CD4-positive, CD25-positive, alpha-beta regulatory T cell (primary cell): ENCODE results near the gene HNRNPA3. TPM values are rescaled to one million over a fixed set of nuclear protein-coding genes. Genes with fewer than 3 reads are reported as not detected.

ENCODE experiments used
- ATAC-seq, 2 donors: fragments of 150-1000 bp; cut with Tn5 transposase; one replicate each; pipeline ENCODE4 v1.10.0; 2021; ENCODE audit warnings: low read depth in 2 of 2, moderate number of reproducible peaks in 2 of 2, moderate library complexity in 1 of 2
- DNase-seq, 3 donors: peaks; one replicate each; pipeline versions ENCODE4 v3.0.0 to v3.0.0-alpha.2; 2012 to 2022; ENCODE audit warnings: mixed read lengths in 1 of 3
- H3K27ac ChIP-seq: one replicate; pipeline ENCODE4 v1.7.0; 2013; ENCODE audit warnings: mild to moderate bottlenecking, low read length; ENCODE audit not compliant: insufficient read depth, poor library complexity, severe bottlenecking
- H3K27me3 ChIP-seq: one replicate; pipeline ENCODE4 v1.7.0; 2013; ENCODE audit warnings: low read length; ENCODE audit not compliant: control insufficient read depth, insufficient read depth
- H3K36me3 ChIP-seq: one replicate; pipeline ENCODE4 v1.7.0; 2013; ENCODE audit warnings: mild to moderate bottlenecking, low read length, moderate library complexity; ENCODE audit not compliant: control insufficient read depth, insufficient read depth
- H3K4me1 ChIP-seq: 2 replicates; pipeline ENCODE4 v1.7.0; 2013; ENCODE audit warnings: mild to moderate bottlenecking, low read length; ENCODE audit not compliant: insufficient read depth, control insufficient read depth, poor library complexity, severe bottlenecking
- H3K4me3 ChIP-seq: one replicate; pipeline ENCODE4 v1.7.0; 2013; ENCODE audit warnings: low read depth, mild to moderate bottlenecking, low read length, moderate library complexity
- H3K9me3 ChIP-seq, 2 experiments: 1 replicate in 1 of 2; 2 replicates in 1 of 2; pipeline ENCODE4 v1.7.0; 2013; ENCODE audit warnings: low read length in 2 of 2, mild to moderate bottlenecking in 1 of 2, moderate library complexity in 1 of 2; ENCODE audit not compliant: control insufficient read depth in 2 of 2
- H3K27ac Mint-ChIP-seq, 3 donors: one replicate each; pipeline ENCODE4 v1.8.0; 2020 to 2022; ENCODE audit warnings: mild to moderate bottlenecking in 3 of 3, mixed read lengths in 3 of 3, moderate library complexity in 2 of 3
- H3K27me3 Mint-ChIP-seq: one replicate; pipeline ENCODE4 v1.8.0; 2022; ENCODE audit warnings: mild to moderate bottlenecking, mixed read lengths
- H3K36me3 Mint-ChIP-seq: one replicate; pipeline ENCODE4 v1.8.0; 2020; ENCODE audit warnings: mixed read lengths
- H3K4me1 Mint-ChIP-seq, 4 donors: one replicate each; pipeline ENCODE4 v1.8.0; 2020 to 2022; ENCODE audit warnings: mixed read lengths in 4 of 4, mild to moderate bottlenecking in 1 of 4
- H3K4me3 Mint-ChIP-seq, 4 donors: one replicate each; pipeline ENCODE4 v1.8.0; 2020 to 2022; ENCODE audit warnings: mild to moderate bottlenecking in 4 of 4, mixed read lengths in 4 of 4, moderate library complexity in 3 of 4
- H3K9me3 Mint-ChIP-seq, 7 donors: one replicate each; pipeline ENCODE4 v1.8.0; 2020 to 2022; ENCODE audit warnings: mixed read lengths in 7 of 7, mild to moderate bottlenecking in 3 of 7, moderate library complexity in 2 of 7
- polyA plus RNA-seq, 4 donors: library from polyadenylated mRNA; unstranded; fragments of 300-500 nt; fragmentation: Illumina TruSeq; gene quantifications; one replicate each; pipeline ENCODE4 v1.2.3, GENCODE V29; 2021
- total RNA-seq: library from RNA; stranded (reverse); gene quantifications from one replicate; pipeline ENCODE4 v1.2.3, GENCODE V29; 2022

The HNRNPA3 gene
- total and polyA plus RNA-seq, 5 donors from 2014 or later = 38.8 to 231 (median 58.1) TPM

DNA sequence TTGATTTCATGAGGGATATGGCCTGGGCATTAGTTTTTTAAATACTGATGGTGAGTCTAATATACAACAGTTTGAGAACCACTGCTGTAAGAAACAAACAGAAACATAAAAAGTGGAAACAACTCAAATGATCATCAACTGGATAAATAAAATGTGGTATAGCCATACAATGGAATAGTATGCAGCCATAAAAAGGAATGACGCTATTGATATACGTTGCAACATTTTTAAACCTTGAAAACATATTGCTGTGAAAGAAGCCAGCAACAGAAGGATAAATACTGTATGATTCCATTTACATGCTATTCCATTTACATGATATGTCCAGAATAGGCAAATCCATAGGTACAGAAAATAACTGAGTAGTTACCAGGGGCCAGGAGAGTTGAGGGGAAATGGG is 45.5 kb downstream of the HNRNPA3 start:
- peak overlapping the region in 2 of 3 donors; percentile 17 to 46 for H3K27ac Mint-ChIP-seq
- no peaks in the 10 kb centered on the region for H3K27me3 ChIP-seq
- peak overlapping the region; percentile 53 to 64 (median 59) for H3K4me3 Mint-ChIP-seq
- peaks cover 15% of the 10 kb centered on the region for H3K36me3 ChIP-seq
- no peaks in the 10 kb centered on the region for H3K27me3 Mint-ChIP-seq
- H3K27ac ChIP-seq = no peak overlapping the region
- DNase-seq (no peak), ATAC-seq (no peak)
- peaks cover 51 to 90% (median 77%) of the 10 kb centered on the region in 4 donors for H3K4me1 Mint-ChIP-seq
- peak overlapping the region; percentile 68 for H3K4me3 ChIP-seq
- H3K36me3 Mint-ChIP-seq = peaks cover 23% of the 10 kb centered on the region
- no peaks in the 10 kb centered on the region for H3K9me3 Mint-ChIP-seq
- no peaks in the 10 kb centered on the region for H3K9me3 ChIP-seq
- peaks cover 83% of the 10 kb centered on the region for H3K4me1 ChIP-seq

- peaks cover 69% of the 10 kb centered on the region for H3K4me1 ChIP-seq
- H3K4me1 Mint-ChIP-seq = peaks cover 39 to 69% (median 58%) of the 10 kb centered on the region in 4 donors
- no peaks in the 10 kb centered on the region for H3K27me3 ChIP-seq
- H3K4me3 Mint-ChIP-seq = peak overlapping the region; percentile 91 to 96 (median 92)
- DNase-seq (no peak), ATAC-seq (no peak)
- peak overlapping the region; percentile 83 for H3K4me3 ChIP-seq
- H3K36me3 ChIP-seq = peaks cover 4% of the 10 kb centered on the region
- no peak overlapping the region for H3K27ac ChIP-seq
- H3K9me3 ChIP-seq = no peaks in the 10 kb centered on the region
- H3K27ac Mint-ChIP-seq = peak overlapping the region; percentile 48 to 80 (median 62)
- no peaks in the 10 kb centered on the region for H3K9me3 Mint-ChIP-seq
- H3K36me3 Mint-ChIP-seq = peaks cover 23% of the 10 kb centered on the region
- no peaks in the 10 kb centered on the region for H3K27me3 Mint-ChIP-seq
Observed at GRCh38 chr2:177260379-177260778, 47.8 kb downstream of the HNRNPA3 start.

DNA sequence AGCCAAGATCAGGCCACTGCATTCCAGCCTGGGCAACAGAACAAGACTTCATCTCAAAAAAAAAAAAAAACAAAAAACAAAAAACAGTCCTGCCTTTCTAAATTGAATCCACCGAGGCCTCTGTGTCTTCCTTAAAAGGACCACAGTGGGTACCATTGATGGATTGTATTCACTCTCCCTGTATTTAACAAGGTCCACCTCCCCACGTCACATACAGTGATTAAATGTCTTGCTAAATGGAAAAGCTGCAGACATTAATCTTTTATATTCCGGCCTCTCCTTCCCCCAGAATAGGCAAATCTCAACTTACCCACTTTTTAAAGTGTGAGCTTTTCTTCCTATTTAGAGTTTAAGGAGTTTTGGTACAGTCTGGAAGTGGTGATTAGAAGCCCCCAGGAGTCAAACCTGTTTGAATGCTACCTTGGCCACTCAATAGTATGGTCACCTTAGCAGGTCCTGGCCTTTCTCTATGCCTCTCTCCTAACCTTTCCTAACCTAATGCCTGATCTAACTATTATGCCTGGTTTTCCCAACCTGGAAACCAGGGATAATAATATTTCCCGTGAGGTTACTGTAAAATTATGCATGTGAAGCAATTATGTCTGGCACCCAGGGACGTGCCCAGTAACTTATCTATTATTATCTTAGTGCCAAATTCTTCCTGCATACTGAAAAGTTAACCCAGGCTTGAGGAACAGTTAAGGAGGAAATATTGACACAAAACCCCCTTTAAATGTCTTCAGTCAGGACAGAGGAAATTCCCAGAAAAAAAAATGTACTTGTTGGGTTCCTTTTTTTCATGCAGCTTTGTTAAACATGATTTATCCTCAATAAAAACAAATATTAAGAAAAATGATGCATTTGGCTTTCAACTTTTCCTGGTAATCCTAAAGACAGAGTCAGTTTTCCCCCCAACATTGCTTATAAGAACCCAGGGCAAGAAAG is 48.8 kb downstream of the HNRNPA3 start:
- H3K36me3 Mint-ChIP-seq = peaks cover 23% of the 10 kb centered on the region
- H3K9me3 ChIP-seq = no peaks in the 10 kb centered on the region
- peaks cover 44 to 70% (median 58%) of the 10 kb centered on the region in 4 donors for H3K4me1 Mint-ChIP-seq
- H3K4me3 Mint-ChIP-seq = peak overlapping the region; percentile 91 to 96 (median 93)
- H3K27ac ChIP-seq = peak overlapping the region; percentile 99
- H3K9me3 Mint-ChIP-seq = no peaks in the 10 kb centered on the region
- ATAC-seq (no peak), DNase-seq (no peak)
- peaks cover 69% of the 10 kb centered on the region for H3K4me1 ChIP-seq
- H3K27ac Mint-ChIP-seq = peak overlapping the region; percentile 90 to 97 (median 94)
- peaks cover 4% of the 10 kb centered on the region for H3K36me3 ChIP-seq
- peak overlapping the region; percentile 99 for H3K4me3 ChIP-seq
- no peaks in the 10 kb centered on the region for H3K27me3 ChIP-seq
- no peaks in the 10 kb centered on the region for H3K27me3 Mint-ChIP-seq

GRCh38 chr2:177262092-177262491 is 49.5 kb downstream of the HNRNPA3 start:
- Mint-ChIP-seq H3K36me3 (peaks cover 23% of the 10 kb centered on the region), H3K27ac (peak overlapping the region; percentile 90 to 97 (median 94)), H3K27me3 (no peaks in the 10 kb centered on the region), H3K4me1 (peaks cover 44 to 69% (median 57%) of the 10 kb centered on the region in 4 donors), H3K4me3 (peak overlapping the region; percentile 91 to 96 (median 93)), H3K9me3 (no peaks in the 10 kb centered on the region)
- no peaks in the 10 kb centered on the region for H3K9me3 ChIP-seq
- peak overlapping the region; percentile 99 for H3K4me3 ChIP-seq
- no peaks in the 10 kb centered on the region for H3K27me3 ChIP-seq
- ATAC-seq (no peak), DNase-seq (peak in 1 of 3 donors; percentile 28)
- peaks cover 4% of the 10 kb centered on the region for H3K36me3 ChIP-seq
- H3K4me1 ChIP-seq = peaks cover 64% of the 10 kb centered on the region
- H3K27ac ChIP-seq = peak overlapping the region; percentile 99

GRCh38 chr2:177262958-177263450 is 50.4 kb downstream of the HNRNPA3 start:
- ATAC-seq (no peak), DNase-seq (no peak)
- H3K4me1 ChIP-seq = peaks cover 58% of the 10 kb centered on the region
- no peaks in the 10 kb centered on the region for H3K27me3 ChIP-seq
- Mint-ChIP-seq H3K9me3 (no peaks in the 10 kb centered on the region), H3K36me3 (peaks cover 16% of the 10 kb centered on the region), H3K27me3 (no peaks in the 10 kb centered on the region), H3K4me1 (peaks cover 43 to 67% (median 54%) of the 10 kb centered on the region in 4 donors), H3K27ac (peak overlapping the region; percentile 94 to 97 (median 96)), H3K4me3 (peak overlapping the region; percentile 91 to 96 (median 93))
- H3K4me3 ChIP-seq = peak overlapping the region; percentile 99
- H3K9me3 ChIP-seq = no peaks in the 10 kb centered on the region
- peaks cover 4% of the 10 kb centered on the region for H3K36me3 ChIP-seq
- H3K27ac ChIP-seq = peak overlapping the region; percentile 99

GRCh38 chr2:177263451-177264208 is 51.0 kb downstream of the HNRNPA3 start:
- Mint-ChIP-seq H3K36me3 (peaks cover 10% of the 10 kb centered on the region), H3K27me3 (no peaks in the 10 kb centered on the region)
- peak; percentile 68 to 71 for ATAC-seq

DNA sequence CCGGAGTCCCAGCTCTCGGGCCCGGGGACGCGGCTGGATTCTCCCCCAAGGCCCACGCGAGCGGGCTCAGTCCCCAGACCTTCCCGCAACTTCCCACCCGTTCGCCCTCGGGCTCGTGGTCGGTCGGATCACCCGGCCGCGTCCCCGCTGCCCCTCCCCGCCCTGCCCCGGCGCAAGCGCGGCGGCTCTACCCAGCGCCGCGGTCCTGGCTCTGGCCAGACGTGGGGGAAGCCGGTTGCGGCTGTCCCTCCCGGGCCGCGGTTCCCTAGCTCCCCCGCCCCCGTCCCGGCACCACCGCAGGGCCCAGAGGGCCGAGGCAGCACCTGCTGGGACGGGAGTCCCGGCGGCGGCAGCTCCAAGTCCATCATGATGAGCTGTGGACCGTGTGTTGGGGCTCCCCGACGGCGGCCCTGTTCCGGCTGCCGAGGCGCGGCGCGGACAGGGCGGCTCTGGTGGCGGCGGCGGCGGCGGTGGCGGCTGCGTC is 51.7 kb downstream of the HNRNPA3 start:
- Histone ChIP-seq H3K4me1 (peaks cover 50% of the 10 kb centered on the region), H3K27ac (peak overlapping the region; percentile 99), H3K27me3 (no peaks in the 10 kb centered on the region), H3K36me3 (no peaks in the 10 kb centered on the region), H3K4me3 (no peak overlapping the region), H3K9me3 (no peaks in the 10 kb centered on the region)
- Mint-ChIP-seq H3K27me3 (no peaks in the 10 kb centered on the region), H3K4me1 (peaks cover 33 to 65% (median 48%) of the 10 kb centered on the region in 4 donors), H3K9me3 (no peaks in the 10 kb centered on the region), H3K4me3 (peak overlapping the region; percentile 92 to 99 (median 96)), H3K36me3 (peaks cover 6% of the 10 kb centered on the region), H3K27ac (peak overlapping the region in 1 of 3 donors; percentile 99)
- ATAC-seq (no peak), DNase-seq (no peak)

More at GRCh38 chr2:177263451-177264208, 51.0 kb downstream of the HNRNPA3 start:
- peak; percentile 92 to 96 (median 95) for DNase-seq
- Histone ChIP-seq H3K27ac (peak overlapping the region; percentile 99), H3K9me3 (no peaks in the 10 kb centered on the region), H3K4me3 (peak overlapping the region; percentile 99), H3K27me3 (no peaks in the 10 kb centered on the region), H3K4me1 (peaks cover 56% of the 10 kb centered on the region), H3K36me3 (peaks cover 3% of the 10 kb centered on the region)
- H3K4me1 Mint-ChIP-seq = peaks cover 39 to 71% (median 51%) of the 10 kb centered on the region in 4 donors
- H3K27ac Mint-ChIP-seq = peak overlapping the region; percentile 87 to 96 (median 94)
- H3K4me3 Mint-ChIP-seq = peak overlapping the region; percentile 91 to 96 (median 93)
- H3K9me3 Mint-ChIP-seq = no peaks in the 10 kb centered on the region
